DMS79 treated with DMSO at 0.1 percent for 48 hours (cell line): Measurements from ENCODE around the gene MAJIN.
"Not testable (repeated sequence)": the region's sequence is repeated elsewhere in the genome, so short reads cannot be mapped to it uniquely, and the experiment has no call there.

Source experiments
- DNase-seq: peaks from one replicate; lab custom pipeline; 2025; lab: John Stamatoyannopoulos, UW

MAJIN gene

DNA sequence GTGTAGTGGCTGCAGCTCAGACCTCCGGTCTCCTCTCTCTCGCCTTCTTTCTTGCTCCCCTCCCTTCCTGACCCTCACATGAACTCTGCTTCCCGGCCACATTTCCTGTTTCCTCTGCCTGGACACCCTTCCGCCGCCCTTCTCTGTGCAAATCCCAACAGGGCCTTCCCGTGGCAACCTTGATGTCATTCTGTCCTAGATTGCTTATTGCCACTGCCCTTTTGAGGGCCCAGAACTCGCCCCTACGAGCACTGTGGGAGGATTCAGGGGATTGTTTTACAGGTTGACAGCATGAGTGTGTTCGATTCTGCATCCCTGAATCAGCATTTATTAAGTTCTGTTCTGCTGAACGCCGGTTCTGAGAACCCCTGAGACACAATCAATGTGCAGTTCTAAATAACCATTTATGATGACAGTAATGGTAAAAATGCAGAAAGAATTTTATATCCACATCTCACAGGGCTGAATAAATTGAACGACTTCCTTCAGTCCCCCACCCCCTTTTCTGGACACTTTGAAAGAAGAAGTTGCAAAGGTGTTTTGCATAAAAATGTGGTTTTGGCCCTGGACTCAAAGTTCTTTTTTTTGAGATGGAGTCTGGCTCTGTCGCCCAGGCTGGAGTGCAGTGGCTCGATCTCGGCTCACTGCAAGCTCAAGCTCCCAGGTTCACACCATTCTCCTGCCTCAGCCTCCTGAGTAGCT, 18.5 kb upstream of the MAJIN start:
- DNase-seq, result no peak

DNA sequence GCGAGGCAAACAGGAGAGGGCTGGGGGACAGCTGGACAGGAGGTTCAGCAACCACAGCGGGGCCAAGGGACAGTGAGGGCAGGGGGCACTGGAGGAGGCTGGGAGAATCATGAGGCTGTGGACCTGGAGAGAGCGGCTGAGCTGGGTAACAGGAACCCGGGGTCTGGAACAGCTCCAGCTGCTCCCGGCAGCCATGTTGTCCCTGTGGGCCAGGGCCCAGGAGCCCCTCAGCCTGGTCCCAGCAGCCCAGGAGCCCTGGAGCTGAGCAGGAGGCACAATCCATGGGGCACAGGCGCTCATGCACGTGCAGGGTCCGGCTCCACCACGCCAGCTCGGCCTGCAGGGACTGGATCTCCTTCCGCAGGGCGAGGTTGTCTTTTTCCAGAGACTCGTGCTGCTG, 17.5 kb upstream of the MAJIN start:
- no peak for DNase-seq

GRCh38 chr11:64987998-64988854, 16.3 kb upstream of the MAJIN start:
- no peak for DNase-seq

DNA sequence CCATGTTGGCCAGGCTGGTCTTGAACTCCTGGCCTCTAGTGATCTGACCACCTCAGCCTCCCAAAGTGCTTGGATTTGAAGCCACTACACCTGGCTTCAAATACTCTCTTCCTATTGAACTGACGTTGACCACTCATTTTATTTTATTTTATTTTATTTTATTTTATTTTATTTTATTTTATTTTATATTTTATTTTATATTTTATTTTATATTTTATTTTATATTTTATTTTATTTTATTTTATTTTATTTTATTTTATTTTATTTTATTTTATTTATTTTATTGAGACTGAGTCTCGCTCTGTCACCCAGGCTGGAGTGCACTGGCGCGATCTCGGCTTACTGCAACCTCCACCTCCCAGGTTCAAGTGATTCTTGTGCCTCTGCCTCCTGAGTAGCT, 11.4 kb upstream of the MAJIN start:
- not testable (repeated sequence) for DNase-seq

- no peak for DNase-seq
These were observed 4.7 kb upstream of the MAJIN start for GRCh38 chr11:64976651-64977050.

DNA sequence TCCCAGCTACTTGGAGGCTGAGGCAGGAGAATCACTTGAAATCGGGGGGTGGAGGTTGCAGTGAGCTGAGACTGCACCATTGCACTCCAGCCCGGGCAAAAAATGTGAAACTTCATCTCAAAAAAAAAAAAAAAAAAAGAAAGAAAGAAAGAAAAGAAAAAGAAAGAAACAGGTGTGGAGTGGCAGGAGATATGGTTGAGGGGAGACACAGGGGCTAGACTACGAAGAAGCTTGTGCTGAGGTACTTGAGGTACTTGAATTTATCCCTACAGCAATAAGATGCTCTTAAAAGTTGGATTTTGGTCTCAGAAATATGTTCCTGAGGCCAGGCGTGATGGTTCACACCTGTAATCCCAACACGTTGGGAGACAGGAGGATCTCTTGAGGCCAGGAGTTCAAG, 2.2 kb upstream of the MAJIN start:
- DNase-seq, result no peak

DNA sequence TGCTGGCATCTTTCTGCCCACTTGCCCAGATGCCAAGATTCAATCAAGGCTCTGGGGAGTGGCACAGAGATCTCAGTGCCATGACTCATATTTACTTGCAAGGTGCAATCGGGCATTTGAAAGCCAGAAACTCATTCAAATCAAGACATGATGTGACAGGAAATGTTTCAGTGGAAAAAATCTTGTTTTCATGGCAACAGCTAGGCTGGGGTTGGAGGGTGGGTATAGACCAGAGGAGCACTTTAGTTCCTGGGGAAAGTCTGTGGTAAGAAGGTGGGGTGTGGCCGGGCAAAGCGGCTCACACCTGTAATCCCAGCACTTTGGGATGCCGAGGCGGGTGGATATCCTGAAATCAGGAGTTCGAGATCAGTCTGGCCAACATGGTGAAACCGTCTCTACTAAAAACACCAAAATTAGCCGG, 1.2 kb downstream of the MAJIN start:
- DNase-seq, result no peak

DNA sequence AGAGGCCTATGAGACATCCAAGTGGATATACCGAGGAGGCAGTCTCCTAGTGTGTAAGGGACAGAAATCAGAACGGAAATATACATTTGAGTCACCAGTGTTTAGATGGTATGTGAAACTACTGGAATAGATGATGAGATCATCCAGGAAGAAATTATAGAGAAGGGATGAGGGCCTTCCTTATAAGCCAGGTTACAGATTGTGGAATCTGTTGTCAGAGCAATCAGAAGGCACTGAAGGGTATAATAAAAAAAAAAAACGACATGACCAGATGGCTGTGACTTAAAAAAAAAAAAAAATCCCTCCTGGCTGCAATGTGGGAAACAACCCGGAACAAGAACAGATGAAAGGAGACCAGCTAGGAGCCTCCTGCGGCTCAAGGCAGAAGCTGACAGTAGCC, 2.7 kb downstream of the MAJIN start:
- no peak for DNase-seq

DNA sequence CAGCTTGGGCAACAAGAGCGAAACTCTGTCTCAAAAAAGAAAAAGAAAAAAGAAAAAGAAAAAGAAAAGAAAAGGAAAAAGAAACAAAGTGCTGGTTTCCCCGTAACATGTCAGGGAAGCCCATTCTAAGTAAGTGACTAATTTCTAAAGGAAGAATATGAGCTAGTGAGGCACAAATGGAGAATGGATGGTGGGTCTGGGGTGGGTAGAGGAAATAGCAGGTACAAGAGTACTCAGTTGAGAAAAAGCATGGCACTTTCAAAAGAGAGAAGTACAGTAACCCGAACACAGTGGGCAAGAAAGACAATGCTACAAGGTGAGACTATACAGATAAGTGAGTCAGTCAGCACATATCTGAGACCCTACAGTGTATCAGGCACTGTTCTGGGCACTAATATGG, 4.5 kb downstream of the MAJIN start:
- DNase-seq, result no peak

GRCh38 chr11:64963072-64963631, 8.8 kb downstream of the MAJIN start:
- DNase-seq, result no peak

- no peak for DNase-seq
These were observed 11.2 kb downstream of the MAJIN start for GRCh38 chr11:64960719-64961118.

DNA sequence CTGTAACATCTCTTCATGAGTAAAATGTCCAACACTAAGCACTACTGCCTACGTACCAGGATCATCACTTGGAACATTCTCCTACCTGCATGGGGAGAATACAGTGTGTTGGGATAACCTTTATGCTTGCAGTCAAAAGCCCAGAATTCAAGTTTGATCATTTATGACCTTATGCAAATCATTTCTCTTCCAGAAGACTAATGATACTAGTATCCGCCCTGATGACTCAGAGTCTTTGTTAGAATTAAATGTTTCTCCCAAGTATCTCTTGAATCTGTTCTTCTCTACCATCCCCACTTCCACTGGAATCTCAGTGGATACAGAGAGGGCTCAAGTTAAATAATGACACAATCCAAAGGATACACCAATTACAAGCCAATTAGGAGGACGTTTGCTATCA, 12.4 kb downstream of the MAJIN start:
- no peak for DNase-seq

DNA sequence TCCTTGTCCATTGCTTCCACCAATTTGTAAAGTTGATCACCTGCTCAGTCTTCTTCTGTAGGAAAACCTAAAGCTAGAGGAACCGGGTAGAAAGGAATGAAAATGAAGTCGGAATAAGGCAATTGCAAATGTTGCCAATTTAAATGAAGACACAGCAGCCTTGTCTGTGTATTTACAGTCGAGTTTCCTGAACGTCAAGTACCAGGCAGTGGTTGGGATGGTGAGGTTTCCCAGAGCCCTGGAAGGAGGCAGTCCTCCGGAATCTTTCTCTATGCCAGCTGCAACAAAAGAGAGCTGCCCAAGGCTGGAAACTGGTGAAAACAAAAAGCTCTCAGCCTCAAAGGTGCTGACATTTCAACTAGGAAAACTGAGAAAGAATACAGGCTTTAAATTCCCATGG, 17.7 kb downstream of the MAJIN start:
- no peak for DNase-seq

DNA sequence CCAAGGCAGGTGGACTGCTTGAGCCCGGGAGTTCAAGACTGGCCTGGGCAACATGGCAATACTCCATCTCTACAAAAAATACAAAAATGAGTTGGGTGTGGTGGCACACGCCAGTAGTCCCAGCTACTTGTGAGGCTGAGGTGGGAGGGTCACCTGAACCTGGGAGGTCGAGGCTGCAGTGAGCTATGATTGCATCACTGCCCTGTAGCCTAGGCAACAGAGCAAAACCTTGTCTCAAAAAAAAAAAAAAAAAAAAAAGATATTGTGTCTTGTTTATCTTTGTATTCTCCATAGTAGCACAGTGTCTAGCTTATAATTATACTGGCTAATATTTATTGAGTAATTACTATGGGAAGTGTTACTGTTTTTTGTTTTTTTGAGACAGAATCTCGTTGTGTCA, 20.4 kb downstream of the MAJIN start:
- DNase-seq, result no peak

GRCh38 chr11:64947208-64947814, 24.6 kb downstream of the MAJIN start:
- no peak for DNase-seq

GRCh38 chr11:64936539-64936938, 35.4 kb downstream of the MAJIN start:
- DNase-seq, result no peak

- peak; percentile 22 for DNase-seq
These were observed 36.4 kb downstream of the MAJIN start, which contains the start of gene GPHA2 for GRCh38 chr11:64935359-64936081. TSS of gene GPHA2 (minus strand) at chr11:64935893. CDS start at chr11:64935460, 433 bp downstream.

GRCh38 chr11:64934682-64935358, 37.1 kb downstream of the MAJIN start:
- DNase-seq, result no peak

DNA sequence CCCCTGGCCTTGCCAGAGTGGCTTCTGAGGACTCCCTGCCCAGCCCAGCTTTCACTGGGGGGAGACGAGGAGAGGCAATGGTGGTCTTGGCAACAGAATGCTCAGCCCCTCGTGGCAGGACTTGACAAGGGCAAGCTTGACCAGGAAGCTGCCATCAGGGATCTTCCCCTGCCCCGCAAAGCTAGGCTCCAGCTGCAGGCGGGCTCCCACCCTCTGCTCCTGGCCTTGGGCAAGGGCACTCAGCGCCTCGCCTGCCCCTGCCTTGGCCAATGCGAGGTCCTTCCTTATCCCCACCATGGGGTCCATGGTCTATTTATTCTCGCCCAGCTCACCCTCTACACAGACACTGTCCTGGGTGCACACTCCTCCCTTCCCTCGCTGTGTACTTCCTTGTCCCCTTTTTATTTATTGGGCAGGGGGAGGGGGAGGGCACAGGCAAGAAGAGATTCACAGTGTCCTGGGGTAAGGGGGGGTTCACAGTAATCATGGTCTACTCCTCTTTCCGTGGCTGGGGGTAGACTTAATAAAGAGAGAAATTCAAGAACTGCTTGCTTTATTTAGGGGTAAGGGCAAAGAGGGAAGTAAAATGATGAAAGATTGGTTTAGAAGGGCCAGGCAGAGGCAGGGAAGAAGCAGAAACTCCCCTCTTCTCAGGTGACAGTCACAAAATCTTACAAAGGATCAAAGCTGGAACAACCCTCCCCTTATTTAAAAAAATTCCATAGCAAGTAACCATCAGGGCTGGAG, 37.8 kb downstream of the MAJIN start:
- no peak for DNase-seq

- DNase-seq, result no peak
These were observed 38.5 kb downstream of the MAJIN start for GRCh38 chr11:64933213-64933934.
